Measurements from ENCODE around the gene SFI1. TPM values are rescaled to one million over a fixed set of nuclear protein-coding genes. Genes with fewer than 3 reads are reported as not detected.
A peak's percentile ranks its signal among the peaks of the same experiment; 100 is the strongest.
"Not testable (repeated sequence)": the region's sequence is repeated elsewhere in the genome, so short reads cannot be mapped to it uniquely, and the experiment has no call there.

Gene SFI1
- total and polyA plus RNA-seq, 2 donors (not counting 1 experiment from before 2014, with no cell fraction given): 80.2 to 182 TPM

- 96% methylated on average over 5 of the region's 8 CpGs for WGBS (ENCODE audit: insufficient coverage)
- intact Hi-C loops (cut with micrococcal nuclease): no loop called here
- POLR2A ChIA-PET: no interaction called here
- Histone ChIP-seq H2AFZ (ENCODE audit: insufficient read depth, low read depth, low read length, poor library complexity, severe bottlenecking) (no peak overlapping the region), H3K4me3 (ENCODE audit: control extremely low read depth in 1 of 5, extremely low read depth in 1 of 5, insufficient read depth in 1 of 5, low read depth in 2 of 5, low read length in 4 of 5) (no peak overlapping the region), H3K27ac (ENCODE audit: low read length in 2 of 2) (no peak overlapping the region), H3K27me3 (replicated peaks in 1 of 4; ENCODE audit: control extremely low read depth in 1 of 4, control insufficient read depth in 3 of 4, insufficient read depth in 4 of 4, low read length in 3 of 4) (no peaks in the 10 kb centered on the region), H3K9ac (ENCODE audit: low read length) (no peak overlapping the region), H3K4me1 (ENCODE audit: control insufficient read depth in 2 of 2, insufficient read depth in 2 of 2, low read length in 2 of 2) (no peaks in the 10 kb centered on the region), H4K20me1 (ENCODE audit: control insufficient read depth, insufficient read depth, low read length, poor library complexity, severe bottlenecking) (no peaks in the 10 kb centered on the region), H3K79me2 (ENCODE audit: control insufficient read depth, insufficient read depth, low read length) (no peaks in the 10 kb centered on the region), H3K36me3 (replicated peaks in 1 of 2; ENCODE audit: control extremely low read depth in 1 of 2, control insufficient read depth in 1 of 2, extremely low read depth in 1 of 2, insufficient read depth in 2 of 2, low read length in 1 of 2) (peaks cover 0 to 15% of the 10 kb centered on the region in 2 experiments), H3K4me2 (replicated peaks; ENCODE audit: low read depth, low read length, poor library complexity, severe bottlenecking) (no peak overlapping the region), H3K9me3 (ENCODE audit: control extremely low read depth in 1 of 3, control insufficient read depth in 2 of 3, insufficient read depth in 1 of 3, low read length in 2 of 3) (no peaks in the 10 kb centered on the region)
- Mint-ChIP-seq H3K4me1 (no peaks in the 10 kb centered on the region), H3K27me3 (no peaks in the 10 kb centered on the region), H3K9me3 (ENCODE audit: insufficient read depth) (no peaks in the 10 kb centered on the region), H3K4me3 (no peak overlapping the region), H3K27ac (no peak overlapping the region)
- DNase-seq (no peak), ATAC-seq (ENCODE audit: low read depth) (no peak)
- CTCF ChIA-PET: interaction anchor here (1.2 kb wide), 1 partner anchor 85 kb away, joined by 4 read pairs; no protein-coding TSS in a partner anchor
- no peak for TF ChIP-seq CTCF (IDR thresholded peaks at IDR 0.05)
- no peak for TF ChIP-seq EZH2 (IDR thresholded peaks at IDR 0.05; ENCODE audit: borderline replicate concordance, insufficient read depth, low read depth, low read length, poor library complexity, severe bottlenecking)
Measured at GRCh38 chr22:31537019-31537535, 40.7 kb downstream of the SFI1 start.

- Histone ChIP-seq H3K4me2 (replicated peaks; ENCODE audit: low read depth, low read length, poor library complexity, severe bottlenecking) (no peak overlapping the region), H3K9me3 (ENCODE audit: control extremely low read depth in 1 of 3, control insufficient read depth in 2 of 3, insufficient read depth in 1 of 3, low read length in 2 of 3) (no peaks in the 10 kb centered on the region), H4K20me1 (ENCODE audit: control insufficient read depth, insufficient read depth, low read length, poor library complexity, severe bottlenecking) (no peaks in the 10 kb centered on the region), H3K79me2 (ENCODE audit: control insufficient read depth, insufficient read depth, low read length) (no peaks in the 10 kb centered on the region), H3K36me3 (replicated peaks in 1 of 2; ENCODE audit: control extremely low read depth in 1 of 2, control insufficient read depth in 1 of 2, extremely low read depth in 1 of 2, insufficient read depth in 2 of 2, low read length in 1 of 2) (peaks cover 0 to 15% of the 10 kb centered on the region in 2 experiments), H3K9ac (ENCODE audit: low read length) (no peak overlapping the region), H3K4me1 (ENCODE audit: control insufficient read depth in 2 of 2, insufficient read depth in 2 of 2, low read length in 2 of 2) (no peaks in the 10 kb centered on the region), H3K4me3 (ENCODE audit: control extremely low read depth in 1 of 5, extremely low read depth in 1 of 5, insufficient read depth in 1 of 5, low read depth in 2 of 5, low read length in 4 of 5) (no peak overlapping the region), H2AFZ (ENCODE audit: insufficient read depth, low read depth, low read length, poor library complexity, severe bottlenecking) (no peak overlapping the region), H3K27ac (ENCODE audit: low read length in 2 of 2) (no peak overlapping the region), H3K27me3 (replicated peaks in 1 of 4; ENCODE audit: control extremely low read depth in 1 of 4, control insufficient read depth in 3 of 4, insufficient read depth in 4 of 4, low read length in 3 of 4) (no peaks in the 10 kb centered on the region)
- POLR2A ChIA-PET: no interaction called here
- Mint-ChIP-seq H3K4me1 (no peaks in the 10 kb centered on the region), H3K27ac (peak overlapping the region; percentile 12), H3K27me3 (no peaks in the 10 kb centered on the region), H3K9me3 (ENCODE audit: insufficient read depth) (no peaks in the 10 kb centered on the region), H3K4me3 (no peak overlapping the region)
- 89% methylated on average over 5 of the region's 5 CpGs for WGBS (ENCODE audit: insufficient coverage)
- intact Hi-C loops (cut with micrococcal nuclease): no loop called here
- DNase-seq (no peak), ATAC-seq (ENCODE audit: low read depth) (no peak)
- CTCF ChIA-PET: interaction anchor here (1.3 kb wide), 1 partner anchor 18 kb away, joined by 3 read pairs; no protein-coding TSS in a partner anchor
- TF ChIP-seq EZH2 (IDR thresholded peaks at IDR 0.05; ENCODE audit: borderline replicate concordance, insufficient read depth, low read depth, low read length, poor library complexity, severe bottlenecking): no peak
- no peak for TF ChIP-seq CTCF (IDR thresholded peaks at IDR 0.05)
Measured at GRCh38 chr22:31538815-31539214, 42.5 kb downstream of the SFI1 start.

- H3K9me3 ChIP-seq (ENCODE audit: control extremely low read depth in 1 of 3, control insufficient read depth in 2 of 3, insufficient read depth in 1 of 3, low read length in 2 of 3); H3K4me1 Mint-ChIP-seq; intact Hi-C loops (cut with micrococcal nuclease); ATAC-seq (ENCODE audit: low read depth); H3K9me3 Mint-ChIP-seq (ENCODE audit: insufficient read depth); H3K4me3 ChIP-seq (ENCODE audit: control extremely low read depth in 1 of 5, extremely low read depth in 1 of 5, insufficient read depth in 1 of 5, low read depth in 2 of 5, low read length in 4 of 5); CTCF ChIA-PET; H3K27ac Mint-ChIP-seq; H3K27ac ChIP-seq (ENCODE audit: low read length in 2 of 2); H3K27me3 Mint-ChIP-seq; H3K79me2 ChIP-seq (ENCODE audit: control insufficient read depth, insufficient read depth, low read length); DNase-seq; POLR2A ChIA-PET; H3K4me2 ChIP-seq (replicated peaks; ENCODE audit: low read depth, low read length, poor library complexity, severe bottlenecking); H3K9ac ChIP-seq (ENCODE audit: low read length); H2AFZ ChIP-seq (ENCODE audit: insufficient read depth, low read depth, low read length, poor library complexity, severe bottlenecking); H3K27me3 ChIP-seq (replicated peaks in 1 of 4; ENCODE audit: control extremely low read depth in 1 of 4, control insufficient read depth in 3 of 4, insufficient read depth in 4 of 4, low read length in 3 of 4); H3K4me1 ChIP-seq (ENCODE audit: control insufficient read depth in 2 of 2, insufficient read depth in 2 of 2, low read length in 2 of 2); H4K20me1 ChIP-seq (ENCODE audit: control insufficient read depth, insufficient read depth, low read length, poor library complexity, severe bottlenecking); H3K4me3 Mint-ChIP-seq: not testable (repeated sequence)
- 90% methylated on average over 2 of the region's 4 CpGs for whole genome bisulfite sequencing (ENCODE audit: insufficient coverage)
- H3K36me3 ChIP-seq (replicated peaks in 1 of 2; ENCODE audit: control extremely low read depth in 1 of 2, control insufficient read depth in 1 of 2, extremely low read depth in 1 of 2, insufficient read depth in 2 of 2, low read length in 1 of 2): peaks cover 0 to 15% of the 10 kb centered on the region in 2 experiments
Measured at GRCh38 chr22:31540166-31540565, 43.8 kb downstream of the SFI1 start.

Data from B cell (primary cell).